HG03095 (cell line): ENCODE data around the gene USP5.

Experiments
- ATAC-seq: cut with Tn5 transposase; IDR thresholded peaks from one replicate; pipeline ENCODE4 v1.9.1; 2021; ENCODE audit warnings: moderate library complexity; ENCODE audit not compliant: unreplicated experiment

Gene USP5

DNA sequence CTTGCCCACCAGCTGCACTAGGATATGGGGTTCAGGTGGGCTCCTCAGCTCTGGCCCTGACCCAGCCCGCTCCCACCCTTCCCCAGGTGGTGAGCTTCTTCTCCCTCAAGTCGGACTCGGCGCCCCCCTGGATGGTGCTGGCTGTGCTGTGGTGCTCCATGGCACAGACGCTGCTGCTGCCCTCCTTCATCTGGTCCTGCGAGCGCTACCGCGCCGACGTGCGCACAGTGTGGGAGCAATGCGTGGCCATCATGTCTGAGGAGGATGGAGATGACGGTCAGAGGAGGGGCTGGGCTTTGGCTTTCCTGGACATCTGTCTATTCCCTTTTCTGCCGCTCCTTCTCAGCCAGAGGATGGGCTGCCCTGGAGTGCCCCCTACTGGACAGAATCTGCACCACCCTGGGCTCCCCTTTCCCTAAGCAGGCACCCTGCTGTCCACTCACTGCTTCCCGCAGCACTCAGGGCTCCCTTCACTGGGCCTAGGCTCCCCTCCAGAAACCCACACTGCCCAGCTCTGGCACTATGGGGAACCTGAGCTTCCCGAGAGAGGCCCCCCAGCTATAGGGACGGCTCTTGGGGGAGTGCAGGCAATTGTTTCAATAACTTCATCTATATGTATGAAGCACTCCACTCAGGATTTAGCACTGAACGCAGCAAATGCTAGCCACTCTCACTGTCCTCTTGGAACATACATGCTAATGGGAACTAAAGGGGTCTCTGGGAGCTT is 26.4 kb upstream of the USP5 start:
- no peak for ATAC-seq

DNA sequence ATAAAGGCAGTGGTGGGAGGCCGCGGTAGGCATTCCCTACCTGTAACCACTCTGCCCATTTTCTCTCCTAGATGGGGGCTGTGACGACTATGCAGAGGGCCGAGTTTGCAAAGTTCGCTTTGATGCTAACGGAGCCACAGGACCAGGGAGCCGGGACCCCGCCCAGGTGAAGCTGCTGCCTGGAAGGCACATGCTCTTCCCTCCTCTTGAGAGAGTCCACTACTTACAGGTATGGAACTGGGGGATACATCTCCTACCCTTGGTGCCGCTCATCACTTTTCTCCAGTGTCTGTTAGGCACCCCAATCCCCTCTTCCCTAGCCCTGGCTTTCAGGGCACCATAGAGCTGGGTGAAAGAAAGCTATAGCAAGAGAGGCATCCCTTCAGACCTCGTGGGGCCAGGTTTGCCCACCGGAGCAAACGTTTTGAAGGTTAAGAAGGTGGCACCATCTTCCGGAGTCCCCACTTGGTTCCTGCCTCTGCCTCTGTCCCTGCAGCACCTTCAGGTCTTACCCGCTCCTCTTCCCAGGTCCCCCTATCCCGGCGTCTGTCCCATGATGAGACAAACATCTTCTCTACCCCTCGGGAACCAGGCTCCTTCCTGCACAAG is 25.7 kb upstream of the USP5 start:
- no peak for ATAC-seq

DNA sequence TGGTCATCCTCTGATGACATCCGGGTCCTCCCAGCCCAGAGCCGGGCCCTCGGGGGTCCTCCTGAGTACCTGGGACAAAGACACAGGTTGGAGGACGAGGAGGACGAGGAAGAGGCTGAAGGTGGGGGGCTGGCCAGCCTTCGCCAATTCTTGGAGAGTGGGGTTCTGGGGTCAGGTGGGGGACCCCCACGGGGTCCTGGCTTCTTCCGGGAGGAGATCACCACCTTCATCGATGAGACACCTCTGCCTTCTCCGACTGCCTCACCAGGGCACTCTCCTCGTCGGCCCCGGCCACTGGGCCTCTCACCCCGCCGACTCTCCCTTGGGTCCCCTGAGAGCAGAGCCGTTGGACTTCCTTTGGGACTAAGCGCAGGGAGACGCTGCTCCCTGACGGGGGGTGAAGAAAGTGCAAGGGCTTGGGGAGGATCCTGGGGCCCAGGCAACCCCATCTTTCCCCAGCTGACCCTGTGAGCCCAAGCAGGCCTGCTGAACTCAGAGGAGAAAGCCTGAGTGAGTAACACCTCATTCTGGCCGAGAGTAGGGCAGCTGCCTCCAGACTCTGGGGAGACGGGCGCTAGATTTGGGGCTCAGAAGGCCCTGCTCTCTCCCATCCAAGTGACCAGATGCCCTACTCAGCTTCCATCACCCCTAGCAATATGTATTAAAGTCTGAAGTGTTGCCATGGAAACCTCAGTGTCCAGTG is 25.1 kb upstream of the USP5 start:
- ATAC-seq = no peak

DNA sequence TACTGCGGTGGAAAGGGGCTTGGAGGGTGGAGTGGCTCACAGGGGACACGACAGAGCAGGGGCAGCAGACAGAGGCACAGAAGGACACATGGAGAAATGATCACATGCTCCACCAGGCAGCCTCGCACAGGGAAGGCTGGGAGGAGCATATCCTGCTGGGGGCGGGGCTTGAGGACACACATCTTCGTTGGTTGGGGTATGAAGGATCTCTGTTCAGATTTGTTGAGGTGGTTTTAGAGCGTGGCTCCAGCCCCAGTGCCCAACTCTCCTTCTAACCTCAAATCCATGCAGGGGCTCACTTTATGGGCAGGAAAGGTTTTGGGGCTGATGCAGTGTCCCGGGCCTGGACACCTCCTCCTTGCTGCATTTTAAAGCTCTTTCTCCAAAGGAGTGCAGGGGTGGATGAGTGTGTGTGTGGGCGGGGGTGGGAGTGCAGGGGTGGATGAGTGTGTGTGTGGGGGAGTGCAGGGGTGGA is 24.5 kb upstream of the USP5 start:
- no peak for ATAC-seq

DNA sequence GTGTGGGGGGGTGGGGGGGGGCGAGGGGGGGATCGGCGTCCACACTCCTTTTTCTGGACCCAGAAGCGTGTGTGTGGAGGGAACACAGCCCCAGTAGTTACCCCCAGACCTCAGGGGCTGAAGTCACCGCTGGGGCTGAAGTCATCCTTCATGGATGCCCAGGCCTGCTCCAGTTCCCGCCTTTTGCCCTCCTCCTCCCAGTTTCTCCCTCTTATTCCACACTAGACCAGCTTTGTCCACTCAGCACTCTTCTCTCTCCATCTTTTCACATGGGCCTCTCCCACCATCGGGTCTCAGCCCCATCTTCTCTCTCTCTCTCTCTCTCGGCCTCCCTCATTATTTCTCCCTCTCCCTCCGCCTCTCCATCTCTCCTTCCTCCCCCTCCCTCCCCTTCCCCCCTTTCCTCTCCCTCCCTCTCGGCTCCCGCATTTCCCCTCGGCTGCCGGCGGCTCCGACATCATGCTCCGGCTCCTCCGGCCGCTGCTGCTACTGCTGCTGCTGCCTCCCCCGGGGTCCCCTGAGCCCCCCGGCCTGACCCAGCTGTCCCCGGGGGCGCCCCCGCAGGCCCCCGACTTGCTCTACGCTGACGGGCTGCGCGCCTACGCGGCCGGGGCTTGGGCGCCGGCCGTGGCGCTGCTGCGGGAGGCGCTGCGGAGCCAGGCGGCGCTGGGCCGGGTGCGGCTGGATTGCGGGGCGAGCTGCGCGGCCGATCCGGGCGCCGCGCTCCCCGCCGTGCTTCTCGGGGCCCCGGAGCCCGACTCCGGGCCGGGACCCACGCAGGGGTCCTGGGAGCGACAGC is 23.8 kb upstream of the USP5 start, which contains the start of gene P3H3:
Gene P3H3, plus strand, starts transcription at position 426 of the 799 bp plus-strand sequence. Its CDS starts 34 bp downstream, at position 460.
- ATAC-seq = no peak

DNA sequence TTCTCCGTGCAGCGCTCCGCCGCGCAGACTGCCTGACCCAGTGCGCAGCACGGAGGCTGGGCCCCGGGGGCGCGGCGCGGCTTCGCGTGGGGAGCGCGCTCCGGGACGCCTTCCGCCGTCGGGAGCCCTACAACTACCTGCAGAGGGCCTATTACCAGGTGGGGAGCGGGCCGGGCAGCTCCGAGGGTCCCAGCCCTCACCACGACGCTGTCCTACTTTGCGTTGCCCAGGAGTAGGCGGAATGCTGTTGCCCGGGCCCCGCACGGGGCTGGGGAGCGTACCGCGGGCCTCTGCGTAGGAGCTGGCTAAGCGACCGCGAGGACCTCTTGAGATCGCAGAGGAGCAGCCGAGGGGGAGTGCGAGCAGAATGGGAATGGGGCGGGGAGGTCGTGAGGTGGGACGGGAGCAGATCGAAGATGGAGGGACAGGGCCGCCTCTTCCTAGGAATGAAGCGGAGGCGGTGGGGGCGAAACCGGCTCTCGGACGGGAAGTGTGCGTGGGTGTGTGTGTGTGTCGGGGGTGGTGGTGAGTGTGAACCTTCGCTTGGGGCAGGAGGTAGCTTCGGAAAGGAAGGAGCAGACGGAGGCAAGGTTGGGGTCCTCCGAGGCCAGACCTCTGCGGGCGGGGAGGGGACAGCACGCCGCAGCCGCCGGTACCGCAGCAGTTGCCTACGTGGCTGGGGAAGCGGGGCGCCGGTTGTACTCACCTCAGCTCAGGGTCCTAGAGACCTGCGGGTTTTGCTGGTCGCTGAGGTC is 23.0 kb upstream of the USP5 start:
- ATAC-seq = no peak

DNA sequence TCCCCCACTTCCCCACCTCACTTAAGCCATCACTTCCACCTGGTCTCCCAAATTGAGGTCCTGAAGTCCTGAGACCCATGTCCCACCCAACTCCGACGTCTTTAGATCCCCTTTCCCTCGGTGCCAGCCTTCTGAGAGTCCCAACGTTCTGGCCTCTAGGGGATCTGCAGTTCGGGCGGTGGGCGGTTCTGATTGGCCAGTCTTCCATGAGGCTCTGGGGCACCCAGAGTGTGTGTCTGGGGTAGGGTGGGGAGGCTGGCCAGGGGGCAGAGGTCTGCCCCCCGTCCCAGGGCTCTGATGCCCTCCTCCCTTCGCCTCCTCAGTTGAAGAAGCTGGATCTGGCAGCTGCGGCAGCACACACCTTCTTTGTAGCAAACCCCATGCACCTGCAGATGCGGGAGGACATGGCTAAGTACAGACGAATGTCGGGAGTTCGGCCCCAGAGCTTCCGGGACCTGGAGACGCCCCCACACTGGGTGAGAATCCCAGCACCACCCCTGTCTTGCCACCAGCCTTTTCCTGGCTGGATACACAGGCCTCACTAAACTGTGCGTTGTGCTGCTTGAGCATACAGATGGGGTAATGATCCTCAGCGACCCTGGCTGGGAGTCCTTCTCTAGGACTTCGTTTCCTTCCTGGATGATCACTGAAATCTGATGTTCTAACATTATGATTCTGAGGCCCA is 22.3 kb upstream of the USP5 start:
- ATAC-seq = no peak

DNA sequence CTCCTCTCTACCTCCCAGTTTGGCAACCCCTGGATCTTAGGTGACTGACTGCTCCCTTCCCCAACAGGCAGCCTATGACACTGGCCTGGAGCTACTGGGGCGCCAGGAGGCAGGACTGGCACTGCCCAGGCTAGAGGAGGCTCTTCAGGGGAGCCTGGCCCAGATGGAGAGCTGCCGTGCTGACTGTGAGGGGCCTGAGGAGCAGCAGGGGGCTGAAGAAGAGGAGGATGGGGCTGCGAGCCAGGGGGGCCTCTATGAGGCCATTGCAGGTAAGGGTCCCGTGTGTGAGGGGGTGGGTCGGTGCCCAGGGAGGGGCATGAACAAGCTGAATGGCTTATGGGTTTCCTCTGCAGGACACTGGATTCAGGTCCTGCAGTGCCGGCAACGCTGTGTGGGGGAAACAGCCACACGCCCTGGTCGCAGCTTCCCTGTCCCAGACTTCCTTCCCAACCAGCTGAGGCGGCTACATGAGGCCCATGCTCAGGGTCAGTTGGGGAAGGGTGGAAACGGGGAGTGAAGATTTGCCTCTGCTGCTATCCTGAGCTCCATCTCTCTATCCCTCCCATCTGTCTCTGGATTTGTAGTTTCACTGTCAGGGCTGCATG is 21.6 kb upstream of the USP5 start:
- ATAC-seq = no peak

DNA sequence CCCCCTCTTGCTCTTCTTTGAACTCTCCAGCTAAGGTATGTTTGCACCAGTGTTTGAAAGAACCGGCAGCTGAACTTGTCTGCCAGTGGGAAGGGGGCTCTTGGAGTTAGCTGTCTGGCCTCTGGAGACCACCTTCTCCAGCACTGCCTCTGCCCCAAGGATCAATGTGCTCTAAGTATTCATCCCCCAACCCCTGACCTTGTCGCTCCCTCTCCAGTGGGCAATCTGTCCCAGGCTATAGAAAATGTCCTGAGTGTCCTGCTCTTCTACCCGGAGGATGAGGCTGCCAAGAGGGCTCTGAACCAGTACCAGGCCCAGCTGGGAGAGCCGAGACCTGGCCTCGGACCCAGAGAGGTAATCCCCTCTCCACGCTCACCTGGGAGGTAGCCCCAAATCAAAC is 21.0 kb upstream of the USP5 start:
- ATAC-seq = no peak

DNA sequence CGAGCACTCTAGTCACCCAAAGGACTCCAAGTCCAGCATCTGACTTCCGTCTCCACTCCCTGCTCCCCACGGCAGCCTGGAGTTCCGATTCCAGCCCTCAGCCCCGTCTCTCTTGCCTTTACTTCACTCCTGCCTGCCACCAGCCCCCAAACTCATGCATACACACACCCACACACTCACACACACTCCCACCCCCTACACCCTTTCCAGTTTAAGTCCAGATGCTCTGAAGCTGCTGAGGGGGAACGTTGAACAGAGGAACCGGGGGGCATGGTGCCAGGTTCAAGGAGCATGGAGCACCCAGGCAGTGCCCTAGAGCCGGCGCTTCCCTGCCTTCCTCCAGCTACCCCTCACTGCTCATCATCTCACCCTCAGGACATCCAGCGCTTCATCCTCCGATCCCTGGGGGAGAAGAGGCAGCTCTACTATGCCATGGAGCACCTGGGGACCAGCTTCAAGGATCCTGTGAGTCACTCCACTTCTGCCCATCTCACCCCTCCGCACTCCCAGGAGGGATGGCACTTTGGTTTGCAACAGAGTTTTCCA is 20.4 kb upstream of the USP5 start:
- no peak for ATAC-seq

DNA sequence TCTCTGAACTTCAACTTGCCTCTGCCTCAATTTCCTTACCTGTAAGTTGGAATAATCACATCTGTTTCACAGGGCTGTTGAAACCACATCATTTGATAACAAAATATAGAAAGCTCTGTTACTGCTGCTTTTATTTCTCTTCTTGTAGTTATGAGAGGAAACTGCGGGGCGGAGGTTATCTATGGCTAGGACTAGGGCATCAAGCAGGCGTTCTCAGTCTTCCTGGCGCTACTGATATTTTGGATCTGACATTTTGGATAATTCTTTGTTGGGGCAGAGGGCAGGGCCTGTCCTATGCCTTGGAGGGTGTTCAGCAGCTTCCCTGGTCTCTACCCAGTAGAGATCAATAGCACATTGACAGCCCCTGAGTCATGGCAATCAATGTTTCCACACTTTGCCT is 19.8 kb upstream of the USP5 start:
- no peak for ATAC-seq

DNA sequence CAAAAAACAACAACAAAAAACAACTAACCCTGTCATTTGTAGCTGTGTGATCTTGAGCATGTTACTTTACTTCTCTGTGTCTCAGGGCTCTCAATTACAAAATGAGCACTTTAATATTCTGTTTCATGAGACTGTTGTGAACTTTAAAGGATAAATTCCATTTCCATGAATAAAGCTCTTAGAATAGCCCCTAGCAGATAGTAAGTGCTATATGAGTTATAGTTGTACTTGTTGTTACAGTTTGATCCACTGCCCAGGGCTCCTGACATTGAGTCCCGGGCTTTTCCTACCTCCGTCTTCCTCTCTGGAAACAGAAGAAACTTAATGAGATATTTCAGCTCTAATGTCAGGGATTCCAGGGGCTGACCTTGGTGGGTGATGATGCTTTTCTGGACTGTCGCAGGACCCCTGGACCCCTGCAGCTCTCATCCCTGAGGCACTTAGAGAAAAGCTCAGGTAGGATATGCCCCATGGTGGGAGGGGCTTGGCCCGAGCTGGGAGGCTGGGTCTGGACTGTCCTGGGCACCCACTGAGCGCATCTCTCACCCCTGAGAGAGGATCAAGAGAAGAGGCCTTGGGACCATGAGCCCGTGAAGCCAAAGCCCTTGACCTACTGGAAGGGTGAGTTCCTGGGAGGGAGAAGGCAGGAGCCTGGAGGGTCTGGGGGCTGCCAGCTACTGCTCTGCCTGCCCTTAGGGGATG is 18.6 kb upstream of the USP5 start:
- ATAC-seq = no peak

DNA sequence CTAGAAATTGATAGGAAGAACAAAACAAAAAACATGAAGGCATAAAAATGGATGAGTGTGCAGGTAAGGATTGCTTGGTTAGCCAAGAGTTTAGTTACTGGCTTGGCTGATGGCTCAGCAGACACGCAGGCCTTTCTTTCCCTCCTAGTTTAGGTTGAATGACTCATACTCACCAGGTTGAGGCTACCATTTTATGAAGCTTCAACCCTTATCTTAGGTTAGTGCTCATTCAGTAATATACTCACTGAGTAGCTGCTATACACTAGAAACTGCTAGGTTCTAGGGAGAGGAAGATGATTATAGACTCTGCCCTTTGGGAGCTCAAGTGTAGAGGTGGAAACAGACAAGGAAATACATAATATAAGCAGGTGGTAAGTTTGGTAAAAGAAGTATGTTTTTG is 17.7 kb upstream of the USP5 start:
- no peak for ATAC-seq

DNA sequence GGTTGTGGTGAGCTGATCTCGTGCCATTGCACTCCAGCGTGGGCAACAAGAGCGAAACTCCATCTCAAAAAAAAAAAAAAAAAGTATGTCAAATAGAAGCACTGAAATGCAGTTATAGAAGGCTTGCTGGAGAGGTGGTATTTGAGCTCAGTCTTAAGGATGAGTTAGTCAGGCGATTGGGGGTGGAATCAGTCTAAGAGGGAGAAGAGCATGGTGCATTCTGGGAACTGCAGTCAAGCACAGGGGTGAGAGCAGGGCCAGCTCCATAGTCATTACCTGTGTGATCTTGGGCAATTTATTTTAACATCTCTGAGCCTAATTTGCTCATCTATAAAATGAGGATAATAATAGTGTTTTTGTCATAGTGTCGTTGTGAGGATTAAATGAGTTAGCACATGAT is 17.1 kb upstream of the USP5 start:
- no peak for ATAC-seq

DNA sequence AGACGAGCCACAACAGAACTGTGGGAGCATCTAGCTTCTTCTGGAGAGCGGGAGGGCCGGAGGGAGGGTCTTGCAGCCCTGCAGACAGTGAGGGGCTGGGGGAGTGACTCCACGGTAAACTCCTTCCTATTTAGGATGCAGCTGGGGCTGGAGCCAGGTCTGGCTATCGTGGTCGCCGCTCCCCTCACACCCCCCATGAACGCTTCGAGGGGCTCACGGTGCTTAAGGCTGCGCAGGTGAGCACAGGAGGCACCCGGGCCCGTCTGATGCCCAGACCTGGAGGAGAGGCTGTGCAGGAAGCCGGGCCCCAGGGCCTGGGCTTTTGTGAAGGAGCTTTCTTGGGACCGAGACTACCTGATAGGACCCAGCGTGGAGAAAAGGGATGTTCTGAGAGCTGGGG is 15.1 kb upstream of the USP5 start:
- ATAC-seq = no peak

DNA sequence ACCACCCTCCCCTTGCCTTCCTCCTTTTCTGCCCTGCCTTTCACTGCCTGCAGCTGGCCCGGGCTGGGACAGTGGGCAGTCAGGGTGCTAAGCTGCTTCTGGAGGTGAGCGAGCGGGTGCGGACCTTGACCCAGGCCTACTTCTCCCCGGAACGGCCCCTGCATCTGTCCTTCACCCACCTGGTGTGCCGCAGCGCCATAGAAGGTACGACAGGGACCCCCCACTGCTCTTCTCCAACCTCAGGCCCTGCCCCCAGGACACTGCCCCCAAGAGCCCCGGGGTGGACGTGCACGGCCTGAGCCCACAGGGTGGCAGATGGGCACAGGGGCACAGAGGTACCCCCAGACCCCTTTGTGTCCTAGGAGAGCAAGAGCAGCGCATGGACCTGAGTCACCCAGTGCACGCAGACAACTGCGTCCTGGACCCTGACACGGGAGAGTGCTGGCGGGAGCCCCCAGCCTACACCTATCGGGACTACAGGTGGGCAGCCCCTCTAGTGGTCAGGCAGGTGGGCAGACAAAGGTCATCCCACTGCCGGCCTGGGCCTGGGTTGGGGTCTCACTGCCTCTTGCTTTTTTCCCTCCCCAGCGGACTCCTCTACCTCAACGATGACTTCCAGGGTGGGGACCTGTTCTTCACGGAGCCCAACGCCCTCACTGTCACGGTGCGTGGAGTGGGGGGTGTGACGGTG is 14.4 kb upstream of the USP5 start:
- no peak for ATAC-seq

DNA sequence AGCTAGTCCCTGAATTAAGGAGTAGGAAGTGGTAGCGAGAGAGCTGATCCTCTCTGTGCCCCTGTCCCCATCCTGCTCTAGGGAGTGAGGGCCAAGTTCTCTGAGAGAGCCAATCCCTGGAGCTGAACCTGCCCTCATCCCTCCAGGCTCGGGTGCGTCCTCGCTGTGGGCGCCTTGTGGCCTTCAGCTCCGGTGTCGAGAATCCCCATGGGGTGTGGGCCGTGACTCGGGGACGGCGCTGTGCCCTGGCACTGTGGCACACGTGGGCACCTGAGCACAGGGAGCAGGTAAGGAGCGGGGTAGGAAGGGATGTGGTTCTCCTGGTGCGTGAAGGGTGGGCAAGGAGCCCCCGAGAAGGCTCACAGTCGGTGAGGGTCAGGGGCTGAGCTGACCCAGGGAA is 13.1 kb upstream of the USP5 start:
- ATAC-seq = no peak
